Stimulated activated CD8-positive, alpha-beta memory T cell treated with anti-CD3 and anti-CD28 coated beads, Interleukin-15, amount 100 ng/mL, for 24 hours (primary cell): ENCODE results near the gene RNF11.

Experiments
- DNase-seq: peaks from one replicate; pipeline ENCODE4 v3.0.0-alpha.2; 2020; ENCODE audit warnings: low read depth

Gene RNF11

GRCh38 chr1:51297401-51298321, 61.6 kb downstream of the RNF11 start:
- DNase-seq = no peak

DNA sequence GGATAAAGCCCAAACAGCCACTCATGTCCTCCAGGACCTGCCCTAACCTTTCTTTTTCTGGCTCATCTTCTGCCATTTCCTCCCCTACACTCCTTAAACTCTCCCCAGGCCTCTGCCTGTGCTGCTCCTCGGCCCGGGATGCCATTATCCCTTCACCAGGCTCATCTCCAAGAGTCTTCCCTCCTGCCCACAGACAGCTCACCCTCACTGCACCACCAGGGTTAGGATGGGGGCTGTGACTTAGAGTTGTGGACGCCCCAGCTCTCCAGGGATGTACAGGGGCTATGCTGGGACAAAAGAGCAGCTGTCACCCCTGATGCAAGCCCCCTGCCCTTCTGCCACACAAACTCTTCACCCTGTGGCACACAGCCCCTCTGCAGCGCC, 62.2 kb downstream of the RNF11 start:
- DNase-seq = no peak

GRCh38 chr1:51299185-51299885, 63.3 kb downstream of the RNF11 start:
- no peak for DNase-seq

GRCh38 chr1:51299981-51300670, 64.1 kb downstream of the RNF11 start:
- no peak for DNase-seq

GRCh38 chr1:51301152-51301843, 65.2 kb downstream of the RNF11 start:
- no peak for DNase-seq

- DNase-seq = no peak
These were observed 65.7 kb downstream of the RNF11 start for GRCh38 chr1:51301844-51302162.

DNA sequence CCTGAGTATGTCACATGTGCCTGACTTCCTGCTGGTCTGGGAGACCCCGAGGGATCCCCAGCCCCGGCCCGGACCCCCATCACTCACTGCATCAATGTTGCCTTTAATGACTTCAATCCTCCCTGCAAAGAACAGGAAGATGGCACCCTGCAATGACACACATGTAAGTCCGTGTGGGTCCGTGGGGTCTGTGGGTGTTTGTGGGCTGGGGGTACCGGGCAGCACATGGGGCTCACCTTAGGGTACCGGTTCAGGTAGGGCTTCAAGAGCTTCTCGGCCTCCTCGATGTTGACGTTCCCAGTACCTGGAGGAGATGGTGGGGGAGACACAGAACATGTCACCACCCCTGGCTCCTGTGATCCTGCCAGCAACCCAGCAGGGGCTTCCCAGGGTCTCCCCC, 66.2 kb downstream of the RNF11 start:
- no peak for DNase-seq

DNA sequence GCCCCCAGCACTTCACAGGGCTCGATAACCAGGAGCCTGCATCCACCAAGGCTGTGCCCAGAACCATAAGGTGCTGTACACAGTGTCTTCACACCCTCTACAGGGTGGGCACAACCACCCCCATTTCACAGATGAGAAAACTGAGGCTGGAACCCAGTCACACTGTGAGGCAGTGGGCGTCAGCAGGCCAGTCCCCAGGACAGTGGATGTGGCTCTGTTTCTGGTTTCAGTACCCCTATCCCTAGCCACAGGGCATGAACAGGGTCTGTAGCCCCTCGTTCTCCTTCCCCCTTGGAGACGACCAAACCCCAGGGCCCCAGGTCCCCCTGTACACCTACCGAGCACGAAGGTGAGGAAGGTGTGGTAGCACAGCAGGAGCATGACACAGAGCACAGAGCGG, 66.7 kb downstream of the RNF11 start:
- DNase-seq = no peak

DNA sequence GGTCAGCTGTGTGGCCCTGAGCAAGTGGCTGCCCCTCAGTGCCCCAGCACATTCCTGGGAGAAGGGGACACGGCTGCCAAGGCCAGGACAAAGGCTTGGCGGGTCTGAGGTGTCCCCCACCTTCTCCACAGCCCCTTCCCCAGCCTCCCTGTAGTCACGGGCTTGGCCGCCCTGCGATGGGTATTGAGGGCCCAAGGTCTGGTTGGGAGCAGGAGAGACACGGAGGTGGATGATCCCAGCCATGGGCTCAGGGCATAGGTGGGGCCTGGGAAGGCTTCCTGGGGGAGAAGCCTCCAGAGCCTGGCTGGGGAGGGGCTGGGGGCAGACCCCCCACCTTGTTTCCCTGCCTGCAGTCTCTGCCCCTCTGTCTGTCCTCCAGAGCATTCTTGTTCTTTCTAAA, 67.2 kb downstream of the RNF11 start:
- DNase-seq = no peak

- DNase-seq = no peak
These were observed 67.7 kb downstream of the RNF11 start for GRCh38 chr1:51303751-51304251.

DNA sequence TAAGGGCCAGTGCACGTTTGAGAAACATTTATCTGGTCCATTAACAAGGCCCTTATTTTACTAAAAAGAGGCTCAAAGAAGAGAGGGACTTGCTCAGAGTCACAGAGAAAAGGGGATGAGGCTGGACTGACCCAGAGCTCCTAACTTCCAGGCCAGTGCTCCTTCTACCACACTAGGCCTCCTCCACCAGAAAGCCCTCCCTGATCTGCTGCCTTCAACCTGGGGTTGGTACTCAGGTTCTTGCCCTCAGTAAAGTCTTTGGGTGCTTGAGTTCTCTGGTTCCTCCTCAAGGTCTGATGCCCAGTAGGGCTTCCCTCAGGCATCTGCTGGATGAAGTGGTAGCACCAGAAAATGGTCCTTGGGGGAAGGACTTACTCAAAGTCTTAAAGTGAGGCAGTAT, 68.3 kb downstream of the RNF11 start:
- no peak for DNase-seq

- no peak for DNase-seq
These were observed 69.3 kb downstream of the RNF11 start for GRCh38 chr1:51305371-51305823.

- no peak for DNase-seq
These were observed 70.9 kb downstream of the RNF11 start for GRCh38 chr1:51306950-51307349.

GRCh38 chr1:51308636-51309035, 72.6 kb downstream of the RNF11 start:
- DNase-seq = no peak

DNA sequence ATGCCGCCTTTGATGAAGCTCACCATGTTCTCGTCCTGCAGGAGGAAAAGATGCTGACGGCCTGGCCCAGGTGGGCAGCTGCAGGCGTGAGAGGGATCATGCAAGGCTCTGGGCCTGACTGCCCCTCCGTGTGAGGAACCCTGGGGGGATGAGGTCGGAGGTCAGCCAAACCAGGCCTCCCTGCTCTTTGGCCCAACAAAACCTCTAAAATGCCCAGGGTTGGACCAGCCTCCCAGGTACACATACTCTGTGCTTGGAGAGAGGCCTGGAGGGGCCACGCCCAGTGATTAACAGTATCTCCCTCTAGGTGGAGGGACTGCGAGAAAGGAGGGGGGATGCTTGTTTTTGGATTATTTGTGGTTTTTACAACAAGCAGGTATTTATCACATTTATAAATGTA, 73.2 kb downstream of the RNF11 start:
- DNase-seq = no peak

- no peak for DNase-seq
These were observed 75.0 kb downstream of the RNF11 start for GRCh38 chr1:51310871-51311613.

DNA sequence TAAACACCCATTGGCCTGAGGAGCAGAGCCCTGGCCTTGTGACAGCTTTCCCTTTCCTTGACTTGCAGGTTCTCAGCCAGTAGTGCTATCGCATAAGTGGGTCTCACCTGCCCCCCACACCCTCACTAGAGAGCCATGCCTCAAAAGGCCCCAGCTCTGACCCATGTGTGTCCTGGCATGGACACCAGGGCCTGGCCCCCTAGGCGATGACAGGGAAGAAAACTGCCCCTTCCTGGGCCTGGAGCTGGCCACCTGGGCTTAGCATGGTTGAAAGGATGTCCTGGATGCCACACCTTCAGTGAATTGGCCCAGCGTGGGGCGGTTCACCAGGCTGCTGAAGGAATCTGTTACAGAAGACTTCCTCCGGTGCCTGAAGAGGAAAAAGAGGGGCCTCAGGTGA, 75.8 kb downstream of the RNF11 start:
- no peak for DNase-seq

DNA sequence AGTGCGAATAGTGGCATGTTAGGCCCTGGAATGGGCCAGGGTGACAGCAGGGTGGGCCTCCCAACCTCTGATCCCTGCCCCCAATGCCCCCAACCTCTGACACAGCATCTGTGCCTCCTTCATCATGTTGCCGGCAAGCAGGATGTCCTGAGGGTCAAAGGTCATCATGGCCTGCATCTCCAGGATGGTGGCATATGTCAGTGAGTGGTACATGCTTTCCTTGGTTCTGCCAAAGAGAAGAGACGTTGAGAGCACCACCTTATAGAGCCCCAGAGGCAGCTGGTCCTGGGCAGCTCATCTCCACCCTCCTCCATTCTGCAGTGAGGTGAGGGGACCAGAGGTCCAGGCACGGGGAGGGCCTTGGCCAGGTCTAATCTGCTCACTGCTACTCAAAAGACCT, 76.6 kb downstream of the RNF11 start:
- DNase-seq = no peak

GRCh38 chr1:51313268-51313852, 77.3 kb downstream of the RNF11 start:
- DNase-seq = no peak

DNA sequence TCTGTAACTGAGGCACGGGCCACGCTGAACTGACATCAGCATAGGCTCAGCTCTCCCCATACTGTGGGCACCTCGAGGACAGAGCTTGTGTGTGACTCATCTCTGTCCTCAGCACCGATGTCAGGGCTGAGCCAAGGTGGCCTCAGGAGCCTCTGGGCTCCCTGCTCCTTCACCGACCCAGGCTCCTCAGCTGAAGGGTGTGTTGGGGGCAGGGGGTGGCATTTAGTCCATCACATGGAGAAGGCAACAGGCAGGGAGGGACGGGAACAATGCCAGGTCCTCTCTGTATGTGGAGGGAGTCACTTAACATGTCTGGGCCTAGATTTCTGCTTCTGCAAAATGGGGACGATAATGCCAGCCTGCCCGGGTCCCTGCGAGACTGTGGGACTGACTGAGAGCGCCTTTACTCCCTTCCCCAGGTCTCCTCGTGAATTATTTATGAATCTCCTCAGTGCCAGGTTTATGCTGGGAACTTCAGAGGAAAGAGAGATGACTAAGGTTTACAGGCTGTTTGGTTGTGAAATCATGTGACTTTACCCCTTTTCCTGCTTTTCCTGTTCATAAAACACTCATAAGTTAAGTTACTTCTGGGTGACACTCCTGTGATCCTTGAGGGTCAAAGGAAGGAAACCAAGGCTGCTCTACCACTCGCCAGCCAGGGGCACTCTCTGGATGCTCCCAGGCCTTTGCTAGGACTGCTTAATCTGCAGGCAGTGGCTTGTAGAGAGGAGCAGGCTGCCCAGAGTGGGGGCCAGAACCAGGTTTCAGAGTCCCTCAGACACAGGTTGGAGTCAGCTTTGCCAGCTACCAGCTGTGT, 78.1 kb downstream of the RNF11 start:
- DNase-seq = no peak
